Vagina (tissue), 2 donors: ENCODE data around the gene TGFB1. TPM values are rescaled to one million over a fixed set of nuclear protein-coding genes. Genes with fewer than 3 reads are reported as not detected.

Source experiments
- DNase-seq, 2 donors: peaks; one replicate each; pipeline ENCODE4 v3.0.0-alpha.2; 2017; ENCODE audit errors: extremely low spot score in 2 of 2
- H3K27ac ChIP-seq: fragments of 200-600 bp; sonication (generic); one replicate; pipeline ENCODE4 v1.5.1; 2019
- H3K27me3 ChIP-seq: fragments of 200-600 bp; sonication (generic); one replicate; pipeline ENCODE4 v1.5.1; 2019
- H3K36me3 ChIP-seq, 2 donors: fragments of 200-600 bp; sonication (generic); one replicate each; pipeline ENCODE4 v1.5.1; 2017 to 2019
- H3K4me1 ChIP-seq: fragments of 200-600 bp; sonication (generic); one replicate; pipeline ENCODE4 v1.5.1; 2019
- H3K4me3 ChIP-seq, 2 donors: fragments of 200-600 bp; sonication (generic); 1 replicate in 1 of 2; 2 replicates in 1 of 2; pipeline ENCODE4 v1.5.1; 2016 to 2019
- H3K9me3 ChIP-seq: fragments of 200-600 bp; sonication (generic); one replicate; pipeline ENCODE4 v1.5.1; 2019
- POLR2A ChIP-seq, 2 donors: fragments of 450-650 bp; IDR thresholded peaks; one replicate each; pipeline ENCODE4 v1.6.1; 2017; ENCODE audit warnings: antibody characterized with exemption in 2 of 2, mild to moderate bottlenecking in 2 of 2, moderate library complexity in 2 of 2
- POLR2AphosphoS5 ChIP-seq, 2 donors: sonication (generic); formaldehyde crosslinking; IDR thresholded peaks; one replicate each; pipeline ENCODE4 v1.9.0; 2017; ENCODE audit warnings: antibody characterized with exemption in 2 of 2, mild to moderate bottlenecking in 2 of 2, low read depth in 1 of 2; ENCODE audit not compliant: insufficient read depth in 1 of 2
- intact Hi-C: fragments of 100-400 bp; cut with DNase I; formaldehyde crosslinking; loops from one replicate; pipeline ENCODE4 v1.15.1; 2023
- total RNA-seq: library from RNA; depleted of rRNA; stranded (reverse); fragments of >200 nt; gene quantifications from one replicate; pipeline ENCODE4 v1.2.3, GENCODE V29; 2016
- TF ChIP-seq, protein P1 (sequence below), 3 experiments: fragments of 450-650 bp in 2 of 3; fragments of 200-600 bp in 1 of 3; sonication (generic) in 1 of 3; IDR thresholded peaks; one replicate each; pipeline ENCODE4 v1.5.1; 2017 to 2019; ENCODE audit warnings: antibody characterized with exemption in 3 of 3, mild to moderate bottlenecking in 2 of 3, moderate library complexity in 2 of 3

TGFB1 gene
- total RNA-seq, 1 donor from 2014 or later, result 53.3 TPM

- Histone ChIP-seq H3K27me3 (no peaks in the 10 kb centered on the region), H3K9me3 (no peaks in the 10 kb centered on the region), H3K27ac (no peak overlapping the region), H3K4me1 (peaks cover 16% of the 10 kb centered on the region), H3K36me3 (peaks cover 0 to 35% of the 10 kb centered on the region in 2 donors), H3K4me3 (no peak overlapping the region)
- DNase-seq, result no peak
- TF ChIP-seq, protein P1, sequence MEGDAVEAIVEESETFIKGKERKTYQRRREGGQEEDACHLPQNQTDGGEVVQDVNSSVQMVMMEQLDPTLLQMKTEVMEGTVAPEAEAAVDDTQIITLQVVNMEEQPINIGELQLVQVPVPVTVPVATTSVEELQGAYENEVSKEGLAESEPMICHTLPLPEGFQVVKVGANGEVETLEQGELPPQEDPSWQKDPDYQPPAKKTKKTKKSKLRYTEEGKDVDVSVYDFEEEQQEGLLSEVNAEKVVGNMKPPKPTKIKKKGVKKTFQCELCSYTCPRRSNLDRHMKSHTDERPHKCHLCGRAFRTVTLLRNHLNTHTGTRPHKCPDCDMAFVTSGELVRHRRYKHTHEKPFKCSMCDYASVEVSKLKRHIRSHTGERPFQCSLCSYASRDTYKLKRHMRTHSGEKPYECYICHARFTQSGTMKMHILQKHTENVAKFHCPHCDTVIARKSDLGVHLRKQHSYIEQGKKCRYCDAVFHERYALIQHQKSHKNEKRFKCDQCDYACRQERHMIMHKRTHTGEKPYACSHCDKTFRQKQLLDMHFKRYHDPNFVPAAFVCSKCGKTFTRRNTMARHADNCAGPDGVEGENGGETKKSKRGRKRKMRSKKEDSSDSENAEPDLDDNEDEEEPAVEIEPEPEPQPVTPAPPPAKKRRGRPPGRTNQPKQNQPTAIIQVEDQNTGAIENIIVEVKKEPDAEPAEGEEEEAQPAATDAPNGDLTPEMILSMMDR (IDR thresholded peaks at IDR 0.05), result no peak
- no peak for TF ChIP-seq POLR2AphosphoS5 (IDR thresholded peaks at IDR 0.05; ENCODE audit: insufficient read depth in 1 of 2, low read depth in 1 of 2)
- no peak for TF ChIP-seq POLR2A (IDR thresholded peaks at IDR 0.05)
- intact Hi-C loops, result no loop called here
These were observed 21.3 kb downstream of the TGFB1 start for GRCh38 chr19:41332468-41332867.

DNA sequence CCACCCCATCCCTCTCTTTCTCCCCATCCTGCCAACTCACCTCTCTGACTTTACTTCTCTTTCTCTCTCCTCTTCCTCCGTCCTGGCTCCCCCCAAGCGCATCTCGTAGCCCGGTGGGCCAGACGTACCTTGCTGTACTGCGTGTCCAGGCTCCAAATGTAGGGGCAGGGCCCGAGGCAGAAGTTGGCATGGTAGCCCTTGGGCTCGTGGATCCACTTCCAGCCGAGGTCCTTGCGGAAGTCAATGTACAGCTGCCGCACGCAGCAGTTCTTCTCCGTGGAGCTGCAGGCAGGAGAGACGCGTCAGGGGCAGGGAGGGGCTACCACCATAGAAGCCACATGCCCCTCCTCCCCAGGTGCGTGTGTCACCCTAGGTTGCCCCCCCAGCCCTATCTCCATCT is 21.7 kb downstream of the TGFB1 start:
- no peak for DNase-seq

DNA sequence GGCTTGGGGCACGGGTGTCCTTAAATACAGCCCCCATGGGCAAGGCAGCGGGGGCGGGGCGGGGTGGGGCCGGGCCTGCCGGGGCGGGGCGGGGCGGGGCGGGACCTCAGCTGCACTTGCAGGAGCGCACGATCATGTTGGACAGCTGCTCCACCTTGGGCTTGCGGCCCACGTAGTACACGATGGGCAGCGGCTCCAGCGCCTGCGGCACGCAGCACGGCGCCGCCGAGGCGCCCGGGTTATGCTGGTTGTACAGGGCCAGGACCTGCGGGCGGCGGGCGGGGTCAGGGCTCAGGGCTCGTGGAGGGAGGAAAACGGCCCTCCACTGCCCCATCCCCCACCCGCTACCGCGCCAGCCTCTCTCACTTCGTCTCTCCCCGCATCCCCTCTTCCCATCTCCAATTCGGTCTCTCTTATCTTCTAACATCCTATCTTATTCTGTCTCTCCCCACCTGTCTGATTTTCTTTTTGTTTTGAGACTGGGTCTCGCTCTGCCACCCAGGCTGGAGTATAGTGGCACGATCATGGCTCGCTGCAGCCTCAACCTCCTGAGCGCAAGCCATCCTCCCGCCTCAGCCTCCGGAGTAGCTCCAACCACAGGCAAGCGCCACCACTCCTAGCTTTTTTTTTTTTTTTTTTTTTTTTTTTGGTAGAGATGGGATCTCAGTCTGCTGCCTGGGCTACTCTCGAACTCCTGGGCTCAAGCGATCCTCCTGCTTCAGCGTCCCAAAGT is 22.6 kb downstream of the TGFB1 start:
- Histone ChIP-seq H3K9me3 (no peaks in the 10 kb centered on the region), H3K4me1 (peaks cover 30% of the 10 kb centered on the region), H3K27ac (no peak overlapping the region), H3K4me3 (no peak overlapping the region), H3K27me3 (no peaks in the 10 kb centered on the region), H3K36me3 (peaks cover 0 to 32% of the 10 kb centered on the region in 2 donors)
- intact Hi-C loops, result no loop called here
- no peak for TF ChIP-seq POLR2A (IDR thresholded peaks at IDR 0.05)
- TF ChIP-seq, protein P1 (IDR thresholded peaks at IDR 0.05), result no peak
- TF ChIP-seq POLR2AphosphoS5 (IDR thresholded peaks at IDR 0.05; ENCODE audit: insufficient read depth in 1 of 2, low read depth in 1 of 2), result no peak
- no peak for DNase-seq

More for the DNA sequence above, 21.7 kb downstream of the TGFB1 start:
- H3K36me3 ChIP-seq, result peaks cover 0 to 32% of the 10 kb centered on the region in 2 donors
- no peaks in the 10 kb centered on the region for H3K9me3 ChIP-seq
- H3K27ac ChIP-seq, result no peak overlapping the region
- peaks cover 21% of the 10 kb centered on the region for H3K4me1 ChIP-seq
- TF ChIP-seq POLR2AphosphoS5 (IDR thresholded peaks at IDR 0.05; ENCODE audit: insufficient read depth in 1 of 2, low read depth in 1 of 2), result no peak
- TF ChIP-seq POLR2A (IDR thresholded peaks at IDR 0.05), result no peak
- TF ChIP-seq, protein P1 (IDR thresholded peaks at IDR 0.05), result no peak
- H3K27me3 ChIP-seq, result no peaks in the 10 kb centered on the region
- H3K4me3 ChIP-seq, result no peak overlapping the region
- intact Hi-C loops, result no loop called here

DNA sequence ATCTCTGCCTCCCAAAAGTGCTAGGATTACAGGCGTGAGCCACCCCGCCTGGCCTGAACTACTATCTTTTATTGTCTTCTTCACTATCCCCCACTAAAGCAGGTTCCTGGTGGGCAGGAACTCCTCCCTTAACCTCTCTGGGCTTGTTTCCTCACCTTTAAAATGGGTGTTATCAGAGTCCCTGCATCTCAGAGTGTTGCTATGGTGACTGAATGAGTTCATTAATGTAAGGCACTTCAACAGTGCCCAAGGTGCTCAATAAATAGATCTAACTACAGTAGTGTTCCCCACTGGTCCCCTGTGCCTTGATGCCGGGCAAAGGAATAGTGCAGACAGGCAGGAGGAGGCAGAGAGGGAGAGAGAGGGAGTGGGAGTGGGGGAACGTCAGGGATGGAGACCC is 23.2 kb downstream of the TGFB1 start:
- peaks cover 0 to 32% of the 10 kb centered on the region in 2 donors for H3K36me3 ChIP-seq
- no peak for DNase-seq
- peaks cover 36% of the 10 kb centered on the region for H3K4me1 ChIP-seq

More for the DNA sequence above, 23.2 kb downstream of the TGFB1 start:
- Histone ChIP-seq H3K27ac (no peak overlapping the region), H3K9me3 (no peaks in the 10 kb centered on the region), H3K27me3 (no peaks in the 10 kb centered on the region), H3K4me3 (no peak overlapping the region)
- TF ChIP-seq, protein P1 (IDR thresholded peaks at IDR 0.05), result no peak
- no peak for TF ChIP-seq POLR2AphosphoS5 (IDR thresholded peaks at IDR 0.05; ENCODE audit: insufficient read depth in 1 of 2, low read depth in 1 of 2)
- TF ChIP-seq POLR2A (IDR thresholded peaks at IDR 0.05), result no peak
- intact Hi-C loops, result no loop called here
